Frontal cortex (tissue), 4 donors: ENCODE results near the gene UGDH. TPM values are rescaled to one million over a fixed set of nuclear protein-coding genes. Genes with fewer than 3 reads are reported as not detected.
A peak's percentile ranks its signal among the peaks of the same experiment; 100 is the strongest.
"Not testable (repeated sequence)": the region's sequence is repeated elsewhere in the genome, so short reads cannot be mapped to it uniquely, and the experiment has no call there.

ENCODE experiments used
- DNase-seq, 2 donors: peaks; one replicate each; pipeline ENCODE4 v3.0.0; 2012; ENCODE audit warnings: low spot score in 2 of 2
- FAIRE-seq: peaks from 2 replicates; lab custom pipeline; 2012; peaks lifted over from hg19 to GRCh38; lab: Jason Lieb, UNC
- total RNA-seq: library from RNA; depleted of rRNA; stranded (reverse); fragments of >200 nt; gene quantifications from one replicate; pipeline ENCODE4 v1.2.3, GENCODE V29; 2014
- donor health status: control.
- donor health status: control.
- donor health status: control.

Gene UGDH
- total RNA-seq, result 38.7 TPM

GRCh38 chr4:39527296-39528060, at the start of gene UGDH:
Gene UGDH (minus strand): TSS chr4:39527439. CDS start chr4:39521512, 5,927 bp downstream.
- peak; percentile 97 for DNase-seq
- FAIRE-seq, result no peak

DNA sequence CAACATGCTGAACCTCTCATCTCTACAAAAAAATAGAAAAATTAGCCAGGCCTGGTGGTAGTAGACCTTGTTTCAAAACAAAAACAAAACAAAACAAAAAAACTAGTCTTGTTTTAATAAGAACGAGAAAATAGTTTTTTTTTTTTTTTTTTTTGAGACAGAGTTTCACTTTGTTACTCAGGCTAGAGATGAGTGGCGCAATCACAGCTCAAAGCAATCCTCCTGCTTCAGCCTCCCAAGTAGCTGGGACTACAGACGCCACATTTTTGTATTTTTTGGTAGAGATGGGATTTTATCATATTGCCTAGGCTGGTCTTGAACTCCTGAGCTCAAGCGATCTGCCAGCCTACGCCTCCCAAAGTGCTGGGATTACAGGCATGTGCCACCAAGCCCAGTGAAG, 47.7 kb upstream of the UGDH start:
- no peak for DNase-seq
- FAIRE-seq, result no peak

- DNase-seq, result no peak
- FAIRE-seq, result no peak
Measured at GRCh38 chr4:39571504-39571903, 44.3 kb upstream of the UGDH start.

GRCh38 chr4:39571054-39571453, 43.8 kb upstream of the UGDH start:
- FAIRE-seq (no peak), DNase-seq (no peak)

GRCh38 chr4:39569209-39569608, 42.0 kb upstream of the UGDH start:
- FAIRE-seq, result no peak

DNA sequence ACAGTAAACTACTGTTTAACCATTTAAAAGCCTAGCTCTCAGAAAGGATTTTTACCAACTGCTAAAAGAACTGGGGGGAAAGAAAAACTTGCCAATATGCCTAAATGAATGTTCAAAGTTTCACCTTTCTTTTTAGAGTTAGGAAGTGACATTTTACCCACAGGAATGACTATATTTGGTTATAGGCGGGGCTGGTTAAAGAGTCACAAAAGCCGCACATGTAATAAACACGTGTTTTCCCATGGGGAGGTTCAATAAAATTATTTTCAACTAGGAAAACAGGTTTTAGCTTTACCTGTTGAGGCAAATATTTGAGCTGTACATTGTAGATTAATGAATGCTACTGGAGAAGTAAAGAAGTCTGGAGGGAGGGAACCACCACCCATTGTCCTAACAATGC, 41.6 kb upstream of the UGDH start:
- FAIRE-seq, result no peak

More at GRCh38 chr4:39569209-39569608, 42.0 kb upstream of the UGDH start:
- no peak for DNase-seq

DNA sequence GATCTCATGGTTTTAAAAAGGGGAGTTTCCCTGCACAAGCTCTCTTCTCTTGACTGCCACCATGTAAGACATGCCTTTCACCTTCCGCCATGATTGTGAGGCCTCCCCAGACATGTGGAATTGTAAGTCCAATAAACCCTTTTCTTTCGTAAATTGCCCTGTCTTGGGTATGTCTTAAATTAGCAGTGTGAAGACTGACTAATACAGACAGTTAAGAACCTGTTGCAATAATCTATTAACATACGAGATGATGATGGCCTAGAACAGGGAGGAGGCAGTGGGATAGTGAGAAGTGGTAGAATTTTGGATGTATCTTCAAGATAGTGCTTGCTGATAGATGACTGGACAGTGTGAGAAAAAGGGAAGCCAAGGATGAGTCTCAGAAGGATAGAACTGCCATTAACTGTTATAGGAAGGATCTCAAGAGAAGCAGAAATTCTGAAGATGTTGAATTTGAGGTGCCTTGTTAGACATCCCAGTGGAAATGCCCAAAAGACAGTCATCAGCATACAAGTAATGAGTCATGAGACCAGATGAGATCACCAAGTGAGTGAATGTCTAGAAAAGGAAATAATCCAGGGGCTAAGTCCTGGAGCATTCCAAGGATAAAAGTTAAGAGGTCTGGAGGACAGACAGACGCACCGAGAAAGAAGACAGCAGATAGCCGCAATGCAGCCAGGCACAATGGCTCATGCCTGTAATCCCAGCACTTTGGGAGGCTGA, 38.8 kb upstream of the UGDH start:
- no peak for FAIRE-seq
- DNase-seq, result no peak

More for the DNA sequence above, 41.6 kb upstream of the UGDH start:
- DNase-seq, result no peak

DNA sequence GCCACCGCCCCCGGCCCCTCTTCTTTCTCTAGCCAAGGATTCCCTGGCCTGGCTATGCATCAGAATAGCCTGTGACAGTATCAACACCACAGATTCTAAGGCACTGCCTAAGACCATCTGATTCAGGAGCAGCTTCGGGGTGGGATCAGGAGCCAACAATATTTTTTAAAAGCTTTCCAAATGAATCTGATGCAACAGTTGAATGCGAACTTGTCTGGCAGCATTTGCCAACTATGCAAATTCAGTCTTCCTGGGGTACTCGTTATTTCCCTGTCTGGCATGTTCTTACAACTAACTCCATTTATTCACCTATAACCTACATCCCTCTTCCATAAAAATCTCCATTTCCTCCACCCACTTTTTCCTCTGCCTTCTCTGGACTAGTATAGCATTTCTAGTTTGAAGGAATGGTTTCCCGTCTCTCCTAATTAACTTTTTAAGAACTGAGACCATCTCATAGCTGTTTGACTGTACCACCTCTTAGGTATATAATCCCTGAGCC, 36.2 kb upstream of the UGDH start:
- FAIRE-seq (no peak), DNase-seq (no peak)

DNA sequence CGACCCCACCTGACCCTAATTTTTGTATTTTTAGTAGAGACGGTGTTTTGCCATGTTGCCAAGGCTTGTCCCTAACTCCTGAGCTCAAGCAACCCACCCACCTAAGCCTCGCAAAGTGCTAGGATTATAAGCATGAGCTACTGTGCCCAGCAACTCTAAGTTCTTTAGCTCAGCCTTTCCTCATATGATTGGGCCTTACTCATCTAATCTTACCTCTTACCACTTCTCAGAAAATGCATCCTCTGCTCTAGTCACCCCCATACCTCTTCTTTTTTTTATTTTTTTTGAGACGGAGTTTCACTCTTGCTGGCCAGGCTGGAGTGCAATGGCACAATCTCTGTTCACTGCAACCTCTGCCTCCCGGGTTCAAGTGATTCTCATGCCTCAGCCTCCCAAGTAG, 35.6 kb upstream of the UGDH start:
- no peak for DNase-seq
- no peak for FAIRE-seq

GRCh38 chr4:39559626-39560025, 32.4 kb upstream of the UGDH start:
- FAIRE-seq (no peak), DNase-seq (no peak)

DNA sequence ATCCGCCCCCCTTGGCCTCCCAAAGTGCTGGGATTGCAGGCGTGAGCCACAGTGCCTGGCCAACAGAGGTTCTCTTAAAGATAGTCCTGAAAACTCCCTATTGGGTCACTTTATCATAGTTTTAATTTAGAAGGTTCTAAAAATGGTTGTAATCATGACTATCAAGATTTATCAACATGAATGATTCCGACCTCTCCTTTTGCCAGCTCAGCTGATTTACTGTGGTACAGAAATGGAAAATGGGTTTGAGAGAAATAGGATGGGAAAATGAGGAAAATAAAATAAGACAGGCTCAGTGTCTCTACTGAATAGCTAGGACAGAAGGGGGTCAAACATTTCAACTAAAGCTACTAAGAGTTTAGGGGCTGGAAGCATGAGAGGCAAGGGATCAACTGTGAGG, 28.2 kb upstream of the UGDH start:
- FAIRE-seq (no peak), DNase-seq (no peak)

- DNase-seq (no peak), FAIRE-seq (no peak)
Measured at GRCh38 chr4:39548425-39549067, 21.3 kb upstream of the UGDH start.

GRCh38 chr4:39544580-39545315, 17.5 kb upstream of the UGDH start:
- FAIRE-seq (no peak), DNase-seq (no peak)

DNA sequence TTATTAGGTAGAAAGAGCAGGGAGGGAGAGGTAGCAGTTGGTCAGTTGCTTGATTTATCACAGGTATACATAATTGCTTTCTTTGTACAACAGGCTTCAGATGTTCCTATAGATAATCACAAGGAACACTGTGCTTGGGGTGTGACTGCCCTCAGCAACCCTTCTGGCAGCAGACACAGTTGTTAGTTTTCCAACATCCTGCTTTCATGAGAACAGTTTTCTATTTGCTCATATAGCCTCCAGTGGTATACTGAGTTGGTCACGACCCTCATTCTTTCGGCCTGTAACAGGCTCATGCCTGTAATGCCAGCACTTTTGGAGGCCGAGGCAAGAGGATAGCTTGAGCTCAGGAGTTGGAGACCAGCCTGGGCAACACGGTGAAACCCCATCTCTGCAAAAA, 16.8 kb upstream of the UGDH start:
- not testable (repeated sequence) for DNase-seq, FAIRE-seq

- FAIRE-seq, result no peak
- no peak for DNase-seq
Measured at GRCh38 chr4:39543034-39543433, 15.8 kb upstream of the UGDH start.

- DNase-seq (no peak), FAIRE-seq (no peak)
Measured at GRCh38 chr4:39542611-39543012, 15.4 kb upstream of the UGDH start.

GRCh38 chr4:39541987-39542610, 14.9 kb upstream of the UGDH start:
- FAIRE-seq (no peak), DNase-seq (no peak)

DNA sequence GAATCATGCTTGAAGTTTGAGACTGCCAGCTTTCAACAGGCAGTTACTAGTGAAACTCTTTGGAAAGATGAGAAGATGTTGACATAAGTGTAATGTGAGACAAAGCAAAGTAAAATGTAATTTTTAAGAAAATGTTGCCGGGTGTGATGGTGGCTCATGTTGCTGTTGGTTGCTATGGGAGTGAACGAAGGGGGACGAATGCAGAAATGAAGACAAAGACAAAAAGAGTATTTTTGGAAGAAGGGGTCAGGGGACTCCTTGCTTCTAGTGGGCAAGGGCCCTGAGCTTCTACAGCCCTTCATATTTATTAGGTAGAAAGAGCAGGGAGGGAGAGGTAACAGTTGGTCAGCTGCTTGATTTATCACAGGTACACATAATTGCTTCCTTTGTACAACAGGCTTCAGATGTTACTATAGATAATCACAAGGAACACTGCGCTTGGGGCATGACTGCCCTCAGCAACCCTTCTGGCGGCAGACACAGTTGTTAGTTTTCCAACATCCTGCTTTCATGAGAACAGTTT, 11.9 kb upstream of the UGDH start:
- DNase-seq (no peak), FAIRE-seq (no peak)

DNA sequence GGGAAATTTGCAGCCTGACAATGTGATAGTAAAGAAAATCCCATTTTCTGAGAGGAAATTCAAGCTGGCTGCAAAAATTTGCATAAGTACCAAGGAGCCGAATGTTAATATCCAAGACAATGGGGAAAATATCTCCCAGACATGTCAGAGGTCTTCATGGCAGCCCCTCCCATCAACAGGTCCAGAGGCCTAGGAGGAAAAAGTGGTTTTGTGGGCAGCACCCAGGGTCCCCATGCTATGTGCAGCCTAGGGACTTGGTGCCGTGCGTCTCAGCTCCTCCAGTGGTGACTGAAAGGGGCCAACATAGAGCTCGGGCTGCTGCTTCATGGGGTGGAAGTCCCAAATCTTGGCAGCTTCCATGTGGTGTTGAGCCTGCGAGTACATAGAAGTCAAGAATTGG, 6.3 kb upstream of the UGDH start:
- FAIRE-seq, result no peak
- DNase-seq, result no peak
